Epithelial cell of esophagus (primary cell): ENCODE measurements around the gene SRPK3.

ENCODE experiments used
- DNase-seq: peaks from one replicate; pipeline ENCODE4 v3.0.0; 2010; ENCODE audit warnings: low read depth
- H3K4me3 ChIP-seq: 2 replicates; pipeline ENCODE4 v1.5.1; 2011; ENCODE audit warnings: mild to moderate bottlenecking, low read length, control low read depth
- TF ChIP-seq, protein P1 (sequence below): IDR thresholded peaks from 2 replicates; pipeline ENCODE4 v1.5.1; 2011; ENCODE audit warnings: low read depth, mild to moderate bottlenecking, low read length, control low read depth, inconsistent platforms; ENCODE audit not compliant: insufficient read depth; ENCODE audit errors: missing control alignments

The SRPK3 gene

DNA sequence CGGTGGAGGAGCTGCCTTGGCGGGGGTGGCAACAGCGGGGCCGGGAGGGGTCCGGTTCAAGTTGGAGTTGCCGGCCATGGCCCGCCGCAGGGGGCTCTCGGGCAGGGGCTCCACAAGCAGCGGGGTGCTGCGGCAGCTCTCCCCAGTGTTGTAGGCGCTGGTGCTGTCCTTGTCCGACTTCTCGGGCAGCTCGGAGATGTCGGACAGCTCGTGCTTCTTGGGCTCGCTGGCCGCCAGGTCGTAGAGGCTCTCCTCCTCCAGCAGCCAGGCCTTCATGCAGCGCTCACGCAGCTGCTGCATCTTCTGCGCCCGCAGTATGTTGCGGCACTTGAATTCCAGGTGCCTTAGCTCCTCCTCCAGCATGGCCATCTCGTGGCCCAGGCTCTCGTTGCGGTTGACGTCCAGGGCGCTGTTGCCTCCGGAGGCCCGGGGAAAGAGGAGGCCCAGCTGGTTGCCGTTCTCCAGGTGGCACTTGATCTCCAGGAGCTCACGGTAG is 23.3 kb downstream of the SRPK3 start:
- no peak for DNase-seq
- H3K4me3 ChIP-seq, result no peak overlapping the region
- TF ChIP-seq, protein P1, sequence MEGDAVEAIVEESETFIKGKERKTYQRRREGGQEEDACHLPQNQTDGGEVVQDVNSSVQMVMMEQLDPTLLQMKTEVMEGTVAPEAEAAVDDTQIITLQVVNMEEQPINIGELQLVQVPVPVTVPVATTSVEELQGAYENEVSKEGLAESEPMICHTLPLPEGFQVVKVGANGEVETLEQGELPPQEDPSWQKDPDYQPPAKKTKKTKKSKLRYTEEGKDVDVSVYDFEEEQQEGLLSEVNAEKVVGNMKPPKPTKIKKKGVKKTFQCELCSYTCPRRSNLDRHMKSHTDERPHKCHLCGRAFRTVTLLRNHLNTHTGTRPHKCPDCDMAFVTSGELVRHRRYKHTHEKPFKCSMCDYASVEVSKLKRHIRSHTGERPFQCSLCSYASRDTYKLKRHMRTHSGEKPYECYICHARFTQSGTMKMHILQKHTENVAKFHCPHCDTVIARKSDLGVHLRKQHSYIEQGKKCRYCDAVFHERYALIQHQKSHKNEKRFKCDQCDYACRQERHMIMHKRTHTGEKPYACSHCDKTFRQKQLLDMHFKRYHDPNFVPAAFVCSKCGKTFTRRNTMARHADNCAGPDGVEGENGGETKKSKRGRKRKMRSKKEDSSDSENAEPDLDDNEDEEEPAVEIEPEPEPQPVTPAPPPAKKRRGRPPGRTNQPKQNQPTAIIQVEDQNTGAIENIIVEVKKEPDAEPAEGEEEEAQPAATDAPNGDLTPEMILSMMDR, result no peak

DNA sequence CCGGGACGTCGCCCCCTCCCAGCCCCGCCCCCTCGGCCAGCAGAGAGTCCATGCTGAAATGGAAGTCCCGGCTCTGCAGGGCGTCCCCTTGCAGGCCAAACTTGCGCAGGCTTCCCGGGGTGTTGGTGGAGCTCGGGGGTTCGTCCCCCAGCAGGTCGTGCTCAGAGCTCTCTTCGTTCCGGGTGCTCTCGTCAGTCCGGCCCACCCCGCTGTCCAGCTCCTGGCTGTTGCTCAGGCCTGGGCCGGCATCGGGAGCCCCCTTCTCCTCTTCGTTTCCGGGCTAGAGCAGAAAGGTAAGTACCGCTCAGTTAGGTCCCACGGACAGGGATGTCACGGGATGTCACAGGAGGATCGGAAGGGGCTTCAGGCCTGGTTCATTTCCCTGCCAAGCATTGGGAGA is 23.8 kb downstream of the SRPK3 start:
- TF ChIP-seq, protein P1, result no peak
- no peak overlapping the region for H3K4me3 ChIP-seq
- DNase-seq, result no peak

DNA sequence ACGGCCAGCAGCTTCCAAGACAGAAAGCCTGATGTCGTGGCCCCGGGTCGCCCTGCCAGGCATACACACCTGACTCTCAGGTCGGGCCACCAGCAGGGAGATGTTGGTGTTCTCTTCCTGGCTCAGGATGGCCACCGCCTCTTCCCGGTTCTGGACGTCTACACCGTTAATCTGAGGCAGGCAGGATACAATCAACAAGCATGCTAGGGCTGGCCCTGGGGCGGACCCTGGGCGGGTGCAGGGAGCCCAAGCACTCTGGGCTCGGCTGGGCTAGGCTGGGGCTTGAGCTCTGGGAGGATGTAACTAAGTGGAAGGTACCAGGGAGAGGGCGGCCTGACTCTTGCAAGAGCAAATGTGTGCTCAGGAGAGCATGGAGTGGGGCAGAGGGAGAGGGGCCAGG is 24.6 kb downstream of the SRPK3 start:
- H3K4me3 ChIP-seq, result no peak overlapping the region
- TF ChIP-seq, protein P1, result no peak
- DNase-seq, result no peak

DNA sequence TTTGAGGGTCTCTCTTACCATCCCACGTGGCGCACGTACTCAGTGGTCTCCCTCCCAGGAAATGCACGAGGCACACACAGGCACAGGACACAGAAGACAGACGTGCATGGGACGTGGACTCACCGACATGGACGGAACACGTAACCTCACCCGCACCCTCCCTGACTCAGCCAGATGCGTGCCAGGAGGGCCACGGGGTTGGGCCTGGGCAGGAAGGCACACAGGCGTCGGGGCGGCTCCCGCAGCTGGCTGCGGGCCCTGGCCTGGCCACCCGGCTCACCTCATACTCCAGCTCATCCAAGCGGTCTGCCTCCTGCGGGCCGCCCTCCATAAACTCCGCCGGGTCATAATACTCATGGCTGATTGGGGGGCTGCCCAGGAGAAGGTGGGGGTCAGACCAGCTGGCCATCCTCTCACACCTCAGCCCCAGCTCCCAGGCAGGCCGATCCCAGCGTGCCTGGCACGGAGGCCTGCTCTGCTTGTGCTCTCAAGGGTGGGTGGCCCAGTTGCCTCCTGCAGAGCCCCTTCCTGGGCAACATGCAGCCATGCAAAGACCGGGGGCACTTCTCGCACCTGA is 26.2 kb downstream of the SRPK3 start:
- H3K4me3 ChIP-seq, result no peak overlapping the region
- TF ChIP-seq, protein P1, result no peak
- DNase-seq, result no peak

DNA sequence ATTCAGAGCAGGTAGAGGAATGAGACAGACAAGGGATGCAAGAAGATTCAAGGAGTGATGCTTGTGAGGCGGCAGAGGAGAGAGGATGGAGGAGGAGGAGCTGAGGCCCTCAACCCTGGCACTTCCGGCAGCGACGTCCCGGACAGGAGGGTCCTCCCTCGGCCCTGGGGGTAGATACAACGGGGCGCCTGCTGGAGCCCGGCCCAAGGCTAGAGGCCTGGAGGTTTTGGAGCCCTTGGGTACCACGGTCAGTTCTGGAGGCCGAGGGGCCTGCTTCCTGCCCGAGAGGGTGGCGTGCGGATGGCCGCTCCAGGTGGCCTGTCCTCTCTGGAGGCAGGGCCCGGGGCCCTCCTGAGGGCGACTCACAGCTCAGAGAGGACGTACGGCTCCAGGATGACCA is 27.1 kb downstream of the SRPK3 start:
- TF ChIP-seq, protein P1, result no peak
- DNase-seq, result no peak
- H3K4me3 ChIP-seq, result no peak overlapping the region

DNA sequence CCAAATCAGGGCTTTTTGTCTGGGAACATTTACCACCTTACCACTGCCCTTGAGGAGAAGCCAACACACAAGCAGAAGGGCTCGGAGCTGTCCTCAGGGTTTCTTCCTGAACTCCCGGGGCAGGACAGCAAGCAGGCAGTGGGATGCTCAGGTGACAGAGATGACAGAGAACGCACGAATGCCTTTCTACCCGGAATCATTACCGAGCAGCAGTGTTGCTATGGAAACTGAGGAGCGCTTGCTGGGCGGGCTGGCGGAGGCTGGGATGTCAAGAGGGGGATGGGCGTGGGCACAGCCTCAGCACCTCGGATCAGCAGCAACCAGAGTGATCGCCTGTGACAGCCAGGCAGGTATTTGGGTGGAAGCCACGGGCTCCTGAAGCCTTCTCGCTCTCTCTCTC is 31.4 kb downstream of the SRPK3 start:
- TF ChIP-seq, protein P1, result no peak
- DNase-seq, result no peak

DNA sequence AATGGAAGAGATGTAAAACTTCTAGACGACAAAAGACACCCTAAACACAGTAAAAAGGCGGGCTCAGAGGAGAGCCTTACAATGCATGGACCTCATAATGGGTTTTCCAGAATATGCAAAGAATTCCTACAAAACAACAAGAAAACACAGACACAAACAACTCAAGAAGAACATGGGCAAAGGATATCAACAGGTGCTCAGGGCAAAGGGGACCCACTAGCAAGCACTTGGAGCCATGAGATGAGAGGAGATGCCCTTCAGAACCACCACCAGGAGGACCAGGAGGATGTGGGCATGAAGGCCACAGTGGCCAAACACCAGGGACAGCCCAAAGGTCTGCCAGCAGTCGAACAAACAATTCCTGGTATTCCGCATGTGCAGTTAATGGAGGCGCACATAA is 32.3 kb downstream of the SRPK3 start:
- no peak for DNase-seq
- TF ChIP-seq, protein P1, result no peak
- no peak overlapping the region for H3K4me3 ChIP-seq

More for the DNA sequence above, 31.4 kb downstream of the SRPK3 start:
- H3K4me3 ChIP-seq, result no peak overlapping the region
